Brain microvascular endothelial cell (primary cell): ENCODE measurements around the gene RAET1L.

ENCODE experiments used
- DNase-seq: peaks from one replicate; pipeline ENCODE4 v3.0.0-alpha.2; 2020
- H3K27ac ChIP-seq: fragments of 250-450 bp; sonication (Bioruptor Pico); 2 replicates; pipeline ENCODE4 v1.5.1; 2020; ENCODE audit warnings: mild to moderate bottlenecking, moderate library complexity
- H3K27me3 ChIP-seq: fragments of 250-450 bp; sonication (Bioruptor Pico); replicated peaks from 2 replicates; pipeline ENCODE4 v1.5.1; 2020; ENCODE audit warnings: mild to moderate bottlenecking
- H3K36me3 ChIP-seq: fragments of 250-450 bp; sonication (Bioruptor Pico); replicated peaks from 2 replicates; pipeline ENCODE4 v1.5.1; 2020; ENCODE audit warnings: mild to moderate bottlenecking
- H3K4me3 ChIP-seq: 2 replicates; pipeline ENCODE4 v1.5.1; 2011; ENCODE audit warnings: low read depth, mild to moderate bottlenecking, control low read depth, low read length, moderate library complexity
- in situ Hi-C: cut with HindIII; loops from 2 replicates; pipeline ENCODE4 v1.10.0; 2017; ENCODE audit warnings: low sequenced_read_pairs, low pct_ligation_motif_present
- TF ChIP-seq, protein P1 (sequence below): IDR thresholded peaks from 2 replicates; pipeline ENCODE4 v1.5.1; 2011; ENCODE audit warnings: low read depth, mild to moderate bottlenecking, moderate library complexity, low read length, control low read depth, inconsistent platforms; ENCODE audit errors: missing control alignments

The RAET1L gene

DNA sequence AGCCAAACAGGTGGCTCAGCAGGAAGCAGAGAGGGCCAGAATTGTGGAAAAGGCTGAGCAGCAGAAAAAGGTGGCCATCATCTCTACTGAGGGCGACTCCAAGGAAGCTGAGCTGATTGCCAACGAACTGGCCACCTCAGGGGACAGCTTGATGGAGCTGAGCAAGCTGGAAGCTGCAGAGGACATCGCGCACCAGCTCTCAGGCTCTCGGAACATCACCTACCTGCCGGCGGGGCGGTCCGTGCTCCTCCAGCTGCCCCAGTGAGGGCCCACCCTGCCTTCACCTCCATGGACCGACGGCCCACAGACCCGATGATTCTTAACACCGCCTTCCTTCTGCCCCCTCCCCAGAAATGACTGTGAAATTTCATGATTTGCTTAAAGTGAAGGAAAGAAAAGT lies 17.8 kb upstream of the RAET1L start:
- in situ Hi-C loops = no loop called here
- DNase-seq = no peak

DNA sequence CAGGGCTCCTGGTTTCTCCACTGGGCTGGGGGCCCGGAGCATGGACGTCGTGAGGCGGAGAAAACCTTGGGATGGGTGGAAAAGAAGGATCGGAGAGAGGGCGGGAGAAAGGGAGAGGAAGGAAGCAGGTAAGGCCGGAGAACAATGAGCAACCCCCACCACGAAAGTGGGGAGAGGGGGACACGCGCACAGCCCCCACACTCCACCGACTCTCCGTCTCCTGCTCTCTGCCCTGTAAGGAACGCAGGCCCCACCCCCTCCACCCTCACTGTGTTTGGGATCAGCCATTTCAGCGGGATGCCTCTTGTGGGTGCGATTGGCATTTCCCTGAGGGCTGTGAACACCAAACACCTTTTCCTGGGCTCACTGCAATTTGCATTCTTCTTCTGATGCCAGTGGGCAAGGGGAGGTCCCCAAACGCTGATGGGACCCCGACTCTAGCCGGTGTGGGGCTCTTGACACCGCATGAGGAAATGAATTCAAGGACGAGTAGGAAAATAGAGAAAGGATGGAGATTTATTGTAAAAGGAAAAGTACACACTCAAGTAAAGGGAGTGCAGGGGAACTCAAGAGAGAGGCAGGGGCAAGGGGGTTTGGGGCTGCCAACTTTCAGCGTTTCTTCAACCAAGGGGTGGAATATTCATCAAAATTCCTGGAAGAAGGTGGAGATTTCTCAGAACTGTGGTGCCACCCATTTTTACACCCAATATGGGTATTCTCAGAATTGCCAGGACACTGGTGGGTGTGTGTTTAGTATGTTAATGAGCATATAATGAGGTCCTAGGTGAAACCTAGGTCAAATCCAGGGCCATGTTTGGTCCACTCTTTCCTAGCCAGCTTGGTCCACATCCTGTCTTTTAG lies 13.1 kb upstream of the RAET1L start:
- H3K27ac ChIP-seq = no peak overlapping the region
- TF ChIP-seq, protein P1, sequence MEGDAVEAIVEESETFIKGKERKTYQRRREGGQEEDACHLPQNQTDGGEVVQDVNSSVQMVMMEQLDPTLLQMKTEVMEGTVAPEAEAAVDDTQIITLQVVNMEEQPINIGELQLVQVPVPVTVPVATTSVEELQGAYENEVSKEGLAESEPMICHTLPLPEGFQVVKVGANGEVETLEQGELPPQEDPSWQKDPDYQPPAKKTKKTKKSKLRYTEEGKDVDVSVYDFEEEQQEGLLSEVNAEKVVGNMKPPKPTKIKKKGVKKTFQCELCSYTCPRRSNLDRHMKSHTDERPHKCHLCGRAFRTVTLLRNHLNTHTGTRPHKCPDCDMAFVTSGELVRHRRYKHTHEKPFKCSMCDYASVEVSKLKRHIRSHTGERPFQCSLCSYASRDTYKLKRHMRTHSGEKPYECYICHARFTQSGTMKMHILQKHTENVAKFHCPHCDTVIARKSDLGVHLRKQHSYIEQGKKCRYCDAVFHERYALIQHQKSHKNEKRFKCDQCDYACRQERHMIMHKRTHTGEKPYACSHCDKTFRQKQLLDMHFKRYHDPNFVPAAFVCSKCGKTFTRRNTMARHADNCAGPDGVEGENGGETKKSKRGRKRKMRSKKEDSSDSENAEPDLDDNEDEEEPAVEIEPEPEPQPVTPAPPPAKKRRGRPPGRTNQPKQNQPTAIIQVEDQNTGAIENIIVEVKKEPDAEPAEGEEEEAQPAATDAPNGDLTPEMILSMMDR = no peak
- in situ Hi-C loops = no loop called here
- H3K4me3 ChIP-seq = no peak overlapping the region
- no peaks in the 10 kb centered on the region for H3K36me3 ChIP-seq
- H3K27me3 ChIP-seq = peaks cover 56% of the 10 kb centered on the region
- no peak for DNase-seq

More for the DNA sequence above, 17.8 kb upstream of the RAET1L start:
- TF ChIP-seq, protein P1 = no peak
- Histone ChIP-seq H3K36me3 (no peaks in the 10 kb centered on the region), H3K27me3 (peaks cover 23% of the 10 kb centered on the region), H3K4me3 (no peak overlapping the region), H3K27ac (no peak overlapping the region)

DNA sequence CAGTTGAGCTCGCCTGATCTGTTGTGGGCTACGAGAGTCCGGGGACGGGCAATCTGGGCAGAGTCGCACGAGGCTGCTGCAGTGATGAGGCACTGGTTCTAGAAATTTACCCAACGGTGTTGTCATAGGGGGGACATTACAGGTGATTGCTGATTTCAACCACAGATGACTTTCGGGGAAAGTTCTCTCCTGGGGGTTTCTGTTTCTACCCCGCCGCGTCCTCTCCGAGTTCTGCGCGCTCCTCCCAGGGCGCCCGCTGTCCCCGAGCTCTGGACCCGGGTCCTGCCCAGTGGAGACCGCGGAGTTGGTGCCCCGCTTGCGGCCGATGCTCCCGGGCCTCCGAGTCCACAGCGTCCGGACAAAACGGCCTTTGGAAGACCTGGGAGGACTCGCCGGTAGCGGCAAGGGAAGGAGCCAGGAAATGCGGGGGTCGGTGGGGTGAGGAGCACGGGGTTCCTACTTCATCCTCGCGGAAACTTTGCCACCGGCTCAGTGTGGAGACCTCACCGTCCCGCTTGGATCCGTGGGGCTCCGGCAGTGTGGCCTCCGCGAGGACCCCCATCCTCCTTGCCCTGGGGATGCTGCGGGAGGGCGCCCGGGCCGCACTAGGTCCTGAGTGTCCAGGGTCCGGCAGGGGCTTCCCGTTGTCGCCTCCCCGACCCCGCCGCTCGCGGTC lies 12.3 kb upstream of the RAET1L start:
- in situ Hi-C loops = no loop called here
- no peaks in the 10 kb centered on the region for H3K36me3 ChIP-seq
- no peak overlapping the region for H3K4me3 ChIP-seq
- H3K27ac ChIP-seq = no peak overlapping the region
- TF ChIP-seq, protein P1 = no peak
- H3K27me3 ChIP-seq = peaks cover 57% of the 10 kb centered on the region
- DNase-seq = no peak

DNA sequence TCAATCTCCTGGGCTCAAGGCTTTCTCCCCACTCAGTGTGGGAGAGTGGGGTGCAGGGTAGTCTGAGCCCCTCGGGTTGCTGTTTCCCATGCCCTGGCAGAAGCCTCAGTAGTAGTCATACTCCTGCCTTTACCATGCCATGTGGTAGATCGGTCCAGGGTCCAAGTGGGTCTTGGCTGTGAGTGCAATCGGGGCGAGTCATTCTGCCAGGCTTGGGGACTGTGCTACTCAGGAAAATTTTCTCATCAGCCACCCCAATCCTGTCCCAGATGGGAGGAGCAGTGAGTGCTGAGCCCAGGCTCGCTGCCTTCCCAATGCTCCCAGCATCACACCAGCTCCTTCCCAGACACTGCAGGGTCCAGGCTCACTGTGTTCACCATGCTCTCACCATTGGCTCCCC lies 10.7 kb upstream of the RAET1L start:
- no peak for DNase-seq
- Histone ChIP-seq H3K27ac (no peak overlapping the region), H3K4me3 (no peak overlapping the region), H3K36me3 (no peaks in the 10 kb centered on the region), H3K27me3 (peaks cover 54% of the 10 kb centered on the region)
- TF ChIP-seq, protein P1 = no peak
- in situ Hi-C loops = no loop called here

DNA sequence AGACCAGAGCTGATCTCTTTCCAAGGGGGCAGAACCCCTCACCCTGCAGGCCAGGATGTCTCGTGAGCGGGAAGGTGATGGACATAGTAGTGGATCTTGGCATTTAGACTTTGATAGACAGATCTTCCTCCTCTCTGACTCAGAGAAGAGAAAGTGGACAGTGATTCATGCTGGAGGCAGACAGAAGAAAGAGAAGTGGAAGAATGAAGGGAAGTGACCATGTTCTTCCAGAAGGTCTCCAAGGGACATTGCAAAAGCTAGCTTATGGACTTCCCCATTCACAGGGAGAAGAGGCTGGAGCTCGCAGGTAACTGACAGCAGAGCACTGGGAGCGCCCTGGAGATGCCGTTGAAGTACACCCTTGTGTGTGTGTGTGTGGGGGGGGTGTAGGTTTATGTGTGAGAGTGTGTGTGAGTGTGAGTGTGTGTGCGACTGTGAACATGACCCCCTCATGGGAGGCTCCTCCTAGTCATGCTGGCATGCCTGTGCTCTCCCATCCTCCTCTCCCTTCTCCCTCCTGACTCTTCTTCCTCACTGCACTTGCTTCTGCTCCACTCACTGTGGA lies 8.0 kb upstream of the RAET1L start:
- DNase-seq = no peak
- in situ Hi-C loops = no loop called here
- TF ChIP-seq, protein P1 = no peak
- H3K4me3 ChIP-seq = no peak overlapping the region
- no peaks in the 10 kb centered on the region for H3K36me3 ChIP-seq
- H3K27ac ChIP-seq = no peak overlapping the region
- peaks cover 43% of the 10 kb centered on the region for H3K27me3 ChIP-seq
